GM12801 (cell line): ENCODE measurements around the gene POU2AF3.

ENCODE experiments used
- TF ChIP-seq, protein P1 (sequence below): IDR thresholded peaks from one replicate; pipeline ENCODE4 v1.5.1; 2011; ENCODE audit warnings: control low read depth; ENCODE audit not compliant: insufficient read length; ENCODE audit errors: extremely low read depth

Gene POU2AF3

DNA sequence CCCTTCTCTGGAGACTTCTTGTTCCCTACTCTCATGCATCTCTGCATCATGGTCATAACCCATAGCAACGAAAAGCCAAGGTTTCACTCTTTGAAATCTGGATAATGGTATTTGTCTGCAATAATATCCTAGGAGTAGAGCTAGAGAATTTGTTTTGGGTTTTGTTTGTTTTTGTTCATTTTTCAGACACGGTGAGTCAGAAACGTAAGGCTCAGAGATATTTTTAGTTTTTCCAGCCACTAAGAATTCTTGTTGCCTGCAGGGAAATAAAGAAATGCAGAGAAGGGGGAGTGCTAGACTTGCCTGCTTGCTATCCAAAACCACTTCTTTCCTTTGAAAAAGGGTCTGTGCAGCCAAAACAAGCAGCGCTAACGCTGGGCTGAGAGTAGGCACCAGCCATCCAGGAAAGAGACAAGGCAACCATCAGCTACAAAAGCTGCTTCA is 26.0 kb downstream of the POU2AF3 start:
- TF ChIP-seq, protein P1, sequence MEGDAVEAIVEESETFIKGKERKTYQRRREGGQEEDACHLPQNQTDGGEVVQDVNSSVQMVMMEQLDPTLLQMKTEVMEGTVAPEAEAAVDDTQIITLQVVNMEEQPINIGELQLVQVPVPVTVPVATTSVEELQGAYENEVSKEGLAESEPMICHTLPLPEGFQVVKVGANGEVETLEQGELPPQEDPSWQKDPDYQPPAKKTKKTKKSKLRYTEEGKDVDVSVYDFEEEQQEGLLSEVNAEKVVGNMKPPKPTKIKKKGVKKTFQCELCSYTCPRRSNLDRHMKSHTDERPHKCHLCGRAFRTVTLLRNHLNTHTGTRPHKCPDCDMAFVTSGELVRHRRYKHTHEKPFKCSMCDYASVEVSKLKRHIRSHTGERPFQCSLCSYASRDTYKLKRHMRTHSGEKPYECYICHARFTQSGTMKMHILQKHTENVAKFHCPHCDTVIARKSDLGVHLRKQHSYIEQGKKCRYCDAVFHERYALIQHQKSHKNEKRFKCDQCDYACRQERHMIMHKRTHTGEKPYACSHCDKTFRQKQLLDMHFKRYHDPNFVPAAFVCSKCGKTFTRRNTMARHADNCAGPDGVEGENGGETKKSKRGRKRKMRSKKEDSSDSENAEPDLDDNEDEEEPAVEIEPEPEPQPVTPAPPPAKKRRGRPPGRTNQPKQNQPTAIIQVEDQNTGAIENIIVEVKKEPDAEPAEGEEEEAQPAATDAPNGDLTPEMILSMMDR: no peak

DNA sequence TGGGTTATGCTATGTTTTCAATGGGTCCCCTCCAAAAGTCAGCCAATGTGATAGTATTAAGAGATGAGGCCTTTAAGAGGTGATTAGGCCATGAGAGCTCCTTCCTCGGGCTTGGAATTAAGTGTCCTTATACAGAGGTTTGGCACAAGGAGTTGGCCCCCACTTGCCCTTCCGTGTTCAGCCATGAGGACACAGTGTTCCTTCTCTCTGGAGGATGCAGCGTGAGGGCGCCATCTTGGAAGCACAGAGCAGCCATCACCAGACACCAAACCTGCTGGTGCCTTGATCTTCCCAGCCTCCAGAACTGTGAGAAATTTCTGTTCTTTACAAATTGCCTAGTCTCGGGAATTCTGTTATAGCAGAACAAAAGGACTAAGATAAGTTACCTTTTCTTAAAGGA is 26.9 kb downstream of the POU2AF3 start:
- TF ChIP-seq, protein P1: no peak

DNA sequence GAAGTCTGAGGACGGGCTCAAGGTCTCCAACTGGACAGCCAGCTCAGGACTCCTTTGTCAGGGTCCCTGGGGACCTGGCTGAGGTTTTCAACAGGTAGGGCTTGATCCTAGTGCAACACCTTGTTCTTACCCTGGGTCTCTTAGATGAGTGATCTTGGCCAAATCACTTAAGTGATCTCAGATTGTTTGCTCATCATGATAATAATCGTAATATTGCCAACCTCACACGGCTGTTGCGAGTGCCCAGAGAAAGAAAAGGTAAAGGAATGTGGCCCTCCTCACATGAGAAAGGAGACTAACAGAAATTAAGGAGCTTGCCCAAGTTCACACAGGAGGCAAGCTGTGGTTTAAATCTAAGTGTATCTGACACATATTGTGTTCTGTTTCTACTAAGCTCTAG is 28.5 kb downstream of the POU2AF3 start:
- TF ChIP-seq, protein P1: no peak

DNA sequence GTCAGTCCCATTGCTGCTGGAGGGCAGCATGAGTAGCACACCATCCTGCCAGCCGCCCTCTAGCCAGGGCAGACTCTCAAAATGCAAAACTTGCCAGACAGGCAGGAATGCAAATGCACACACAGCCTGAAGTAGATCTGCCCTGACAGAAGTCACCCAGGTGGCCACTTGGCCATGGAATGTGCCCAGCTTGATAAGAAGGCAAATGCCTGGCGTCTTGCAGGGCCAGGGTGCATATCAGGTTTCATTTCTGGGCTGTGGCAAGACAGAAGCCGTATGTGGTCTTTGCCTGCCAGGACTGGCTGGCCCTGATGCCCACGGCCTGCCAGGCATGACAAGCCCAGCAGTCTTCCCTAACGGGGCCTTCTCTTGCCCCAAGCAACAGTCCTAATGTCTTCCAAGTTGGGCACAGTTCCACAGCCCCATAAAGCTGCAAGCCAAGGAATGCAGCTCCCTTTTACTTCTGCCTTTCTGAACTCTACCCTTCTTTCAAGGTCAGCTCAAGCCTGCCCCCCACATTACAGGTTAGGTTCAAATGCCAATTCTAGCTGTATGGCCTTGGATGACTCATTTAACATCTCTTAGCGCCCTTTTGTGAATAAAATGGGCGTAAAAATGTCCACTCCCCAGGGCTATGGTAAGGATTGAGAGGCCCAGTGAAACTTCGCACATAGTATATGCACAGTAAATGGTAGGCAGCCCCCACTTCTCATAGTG is 29.7 kb downstream of the POU2AF3 start:
- TF ChIP-seq, protein P1: no peak

DNA sequence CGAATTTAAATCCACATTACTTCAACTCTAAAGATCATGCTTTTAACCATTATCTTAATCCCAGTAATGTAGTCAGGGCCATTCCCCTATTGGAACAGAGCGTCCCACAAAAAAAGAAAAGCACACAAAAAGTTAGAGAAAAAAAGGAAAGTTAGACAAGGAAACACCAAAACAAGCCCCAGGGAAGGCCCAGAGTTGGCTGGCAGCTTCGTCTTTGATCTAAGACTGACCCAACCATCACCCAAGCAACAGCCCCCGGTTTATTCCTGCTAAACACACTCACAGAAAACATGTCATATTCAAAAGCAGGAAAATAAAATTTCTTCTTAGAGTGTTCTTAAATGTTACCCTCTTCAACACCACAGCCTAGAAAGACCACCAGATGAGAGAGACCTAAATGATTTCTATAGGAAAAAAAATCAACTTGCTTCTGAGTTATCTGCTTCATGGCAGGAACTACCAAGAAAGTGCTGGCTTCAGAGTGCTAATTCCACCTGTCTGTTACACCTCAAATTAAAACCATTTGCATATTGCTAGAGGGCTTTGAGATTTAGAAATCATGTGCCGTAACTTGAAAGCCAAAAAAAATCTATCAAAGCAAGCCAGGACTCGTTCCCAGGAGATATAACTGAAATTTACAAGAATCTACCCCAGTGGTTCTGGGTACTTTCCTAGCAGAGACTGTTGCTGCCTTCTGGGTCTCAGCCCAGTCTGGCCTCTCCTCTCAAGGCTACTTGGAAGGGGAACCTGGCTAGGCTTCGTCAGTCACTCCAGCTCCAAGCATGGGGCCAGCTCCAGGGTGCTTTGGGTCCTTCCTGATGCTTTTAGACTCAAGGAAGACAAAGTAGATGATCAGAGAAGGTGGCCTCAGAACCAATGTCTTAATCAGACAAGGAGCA is 31.2 kb downstream of the POU2AF3 start:
- TF ChIP-seq, protein P1: no peak

DNA sequence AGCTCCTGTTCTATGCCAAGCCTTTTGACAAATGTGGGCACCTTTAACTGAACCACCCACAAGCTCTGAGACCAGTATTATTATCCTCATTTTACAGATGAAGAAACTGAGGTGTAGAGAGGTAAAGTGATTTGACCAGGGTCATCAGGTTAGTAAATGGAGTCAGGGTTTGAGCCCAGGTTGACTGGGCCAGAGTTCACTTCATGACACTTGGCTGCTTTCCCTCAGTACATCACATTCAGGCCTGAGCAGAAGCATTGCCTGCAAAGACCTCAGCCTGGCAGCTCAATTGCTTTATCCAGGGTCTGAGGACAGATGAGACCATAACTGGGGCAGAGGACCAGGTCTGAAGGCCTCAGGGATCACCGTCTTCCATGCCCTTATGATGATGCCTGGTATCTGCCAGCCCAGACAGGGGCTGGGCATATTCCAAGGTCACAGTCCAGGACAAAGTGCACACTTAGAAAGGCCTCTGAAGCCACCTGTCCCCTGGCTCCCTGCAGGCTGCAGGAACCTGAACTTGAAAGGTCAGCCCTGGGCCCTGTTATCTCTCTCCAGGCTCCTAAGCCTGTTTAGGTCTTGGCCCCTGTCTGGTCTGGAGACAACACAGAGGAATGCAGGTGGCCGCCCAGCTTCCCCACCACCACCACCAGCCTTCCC is 32.0 kb downstream of the POU2AF3 start:
- TF ChIP-seq, protein P1: no peak
